ENCODE data around the gene GSTT2B. TPM values are rescaled to one million over a fixed set of nuclear protein-coding genes. Genes with fewer than 3 reads are reported as not detected.

GSTT2B gene
- total RNA-seq, 4 donors from 2014 or later = 3.4 to 9.9 (median 7.5) TPM; not detected in 1

DNA sequence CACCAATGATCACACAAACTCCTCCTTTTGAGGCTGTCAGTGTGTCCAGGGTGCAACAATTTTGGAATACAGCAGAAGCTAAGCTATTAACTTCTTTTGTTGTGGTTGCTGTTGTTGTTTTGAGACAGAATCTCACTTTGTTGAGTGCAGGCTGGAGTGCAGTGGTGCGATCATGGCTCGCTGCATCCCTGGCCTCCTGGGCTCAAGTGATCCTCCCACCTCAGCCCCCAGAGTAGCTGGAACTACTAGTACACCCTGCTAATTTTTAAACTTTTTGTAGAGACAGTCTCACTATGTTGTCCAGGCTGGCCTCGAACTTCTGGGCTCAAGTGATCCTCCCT is 22.0 kb downstream of the GSTT2B start:
- H3K36me3 ChIP-seq = no peaks in the 10 kb centered on the region
- H3K4me3 ChIP-seq = no peak overlapping the region
- no peak overlapping the region for H3K27ac ChIP-seq (replicated peaks in 1 of 4)
- TF ChIP-seq POLR2AphosphoS5 (IDR thresholded peaks at IDR 0.05) = no peak
- no peaks in the 10 kb centered on the region for H3K27me3 ChIP-seq
- 80% methylated on average over 3 of the region's 3 CpGs for WGBS
- no peak for DNase-seq (ENCODE audit: extremely low spot score)
- intact Hi-C loops (cut with DNase I) = no loop called here
- no peaks in the 10 kb centered on the region for H3K9me3 ChIP-seq
- H3K4me1 ChIP-seq = no peaks in the 10 kb centered on the region

GRCh38 chr22:23938328-23939016 is 22.5 kb downstream of the GSTT2B start:
- H3K27ac ChIP-seq (replicated peaks in 1 of 4) = no peak overlapping the region
- WGBS = 80% methylated on average over 5 of the region's 5 CpGs
- no peaks in the 10 kb centered on the region for H3K36me3 ChIP-seq
- H3K4me3 ChIP-seq = no peak overlapping the region
- TF ChIP-seq POLR2AphosphoS5 (IDR thresholded peaks at IDR 0.05) (no peak), EP300 (IDR thresholded peaks at IDR 0.05) (no peak), POLR2A (IDR thresholded peaks at IDR 0.05; ENCODE audit: low read depth) (no peak)
- TF ChIP-seq, protein P1, sequence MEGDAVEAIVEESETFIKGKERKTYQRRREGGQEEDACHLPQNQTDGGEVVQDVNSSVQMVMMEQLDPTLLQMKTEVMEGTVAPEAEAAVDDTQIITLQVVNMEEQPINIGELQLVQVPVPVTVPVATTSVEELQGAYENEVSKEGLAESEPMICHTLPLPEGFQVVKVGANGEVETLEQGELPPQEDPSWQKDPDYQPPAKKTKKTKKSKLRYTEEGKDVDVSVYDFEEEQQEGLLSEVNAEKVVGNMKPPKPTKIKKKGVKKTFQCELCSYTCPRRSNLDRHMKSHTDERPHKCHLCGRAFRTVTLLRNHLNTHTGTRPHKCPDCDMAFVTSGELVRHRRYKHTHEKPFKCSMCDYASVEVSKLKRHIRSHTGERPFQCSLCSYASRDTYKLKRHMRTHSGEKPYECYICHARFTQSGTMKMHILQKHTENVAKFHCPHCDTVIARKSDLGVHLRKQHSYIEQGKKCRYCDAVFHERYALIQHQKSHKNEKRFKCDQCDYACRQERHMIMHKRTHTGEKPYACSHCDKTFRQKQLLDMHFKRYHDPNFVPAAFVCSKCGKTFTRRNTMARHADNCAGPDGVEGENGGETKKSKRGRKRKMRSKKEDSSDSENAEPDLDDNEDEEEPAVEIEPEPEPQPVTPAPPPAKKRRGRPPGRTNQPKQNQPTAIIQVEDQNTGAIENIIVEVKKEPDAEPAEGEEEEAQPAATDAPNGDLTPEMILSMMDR (IDR thresholded peaks at IDR 0.05) = no peak
- no peaks in the 10 kb centered on the region for H3K9me3 ChIP-seq
- intact Hi-C loops (cut with DNase I) = no loop called here
- no peaks in the 10 kb centered on the region for H3K4me1 ChIP-seq
- no peaks in the 10 kb centered on the region for H3K27me3 ChIP-seq
- DNase-seq (ENCODE audit: extremely low spot score) = peak; percentile 5

GRCh38 chr22:23926561-23926960 is 34.4 kb downstream of the GSTT2B start:
- Histone ChIP-seq H3K9me3 (peaks cover 0 to 12% (median 0%) of the 10 kb centered on the region in 4 donors), H3K27ac (replicated peaks in 1 of 4) (no peak overlapping the region), H3K4me3 (no peak overlapping the region), H3K4me1 (no peaks in the 10 kb centered on the region), H3K27me3 (no peaks in the 10 kb centered on the region), H3K36me3 (peaks cover 16 to 59% (median 30%) of the 10 kb centered on the region in 4 donors)
- DNase-seq (ENCODE audit: extremely low spot score) = no peak
- 79% methylated on average over 13 of the region's 14 CpGs for WGBS
- no peak for TF ChIP-seq POLR2AphosphoS5 (IDR thresholded peaks at IDR 0.05)
- TF ChIP-seq EP300 (IDR thresholded peaks at IDR 0.05) = no peak
- TF ChIP-seq, protein P1 (IDR thresholded peaks at IDR 0.05) = no peak
- no peak for TF ChIP-seq POLR2A (IDR thresholded peaks at IDR 0.05; ENCODE audit: low read depth)
- intact Hi-C loops (cut with DNase I) = loop anchor here (5.0 kb wide), 1 partner anchor 46 kb away; the partner anchor contains the start of gene DDT

- H3K9me3 ChIP-seq = peaks cover 0 to 12% (median 0%) of the 10 kb centered on the region in 4 donors
- TF ChIP-seq POLR2A (IDR thresholded peaks at IDR 0.05; ENCODE audit: low read depth) = no peak
- TF ChIP-seq, protein P1 (IDR thresholded peaks at IDR 0.05) = no peak
- no peak for TF ChIP-seq EP300 (IDR thresholded peaks at IDR 0.05)
- no peak for TF ChIP-seq POLR2AphosphoS5 (IDR thresholded peaks at IDR 0.05)
- WGBS = 97% methylated on average over 6 of the region's 6 CpGs
- no peak overlapping the region for H3K27ac ChIP-seq (replicated peaks in 1 of 4)
- H3K36me3 ChIP-seq = peaks cover 16 to 64% (median 30%) of the 10 kb centered on the region in 4 donors
- H3K4me3 ChIP-seq = no peak overlapping the region
- no peaks in the 10 kb centered on the region for H3K27me3 ChIP-seq
- intact Hi-C loops (cut with DNase I) = loop anchor here (5.0 kb wide), 1 partner anchor 47 kb away; the partner anchor contains the start of gene DDT
- H3K4me1 ChIP-seq = peaks cover 0 to 3% (median 1%) of the 10 kb centered on the region in 4 donors
- no peak for DNase-seq (ENCODE audit: extremely low spot score)
Measured at GRCh38 chr22:23925020-23925606, 35.9 kb downstream of the GSTT2B start.

- Histone ChIP-seq H3K27me3 (no peaks in the 10 kb centered on the region), H3K27ac (replicated peaks in 1 of 4) (no peak overlapping the region), H3K9me3 (peaks cover 0 to 12% (median 0%) of the 10 kb centered on the region in 4 donors), H3K4me1 (peaks cover 0 to 9% (median 7%) of the 10 kb centered on the region in 4 donors), H3K36me3 (peaks cover 16 to 57% (median 27%) of the 10 kb centered on the region in 4 donors), H3K4me3 (no peak overlapping the region)
- DNase-seq (ENCODE audit: extremely low spot score) = no peak
- intact Hi-C loops (cut with DNase I) = no loop called here
- WGBS = 63% methylated on average over 2 of the region's 2 CpGs
- TF ChIP-seq POLR2A (IDR thresholded peaks at IDR 0.05; ENCODE audit: low read depth) (no peak), POLR2AphosphoS5 (IDR thresholded peaks at IDR 0.05) (no peak), EP300 (IDR thresholded peaks at IDR 0.05) (no peak)
- TF ChIP-seq, protein P1 (IDR thresholded peaks at IDR 0.05) = no peak
Measured at GRCh38 chr22:23922921-23923320, 38.1 kb downstream of the GSTT2B start.
